Sigmoid colon (tissue), 4 donors: ENCODE data around the gene LYPD6B.

Experiments used
- CTCF ChIP-seq, 4 experiments: fragments of 450-650 bp in 3 of 4; fragments of 200-600 bp in 1 of 4; IDR thresholded peaks; one replicate each; pipeline ENCODE4 v1.5.1; 2016 to 2019; ENCODE audit warnings: antibody characterized with exemption in 4 of 4, mild to moderate bottlenecking in 3 of 4, moderate library complexity in 2 of 4
- EP300 ChIP-seq, 4 donors: sonication (generic); formaldehyde crosslinking; IDR thresholded peaks; one replicate each; pipeline ENCODE4 v1.6.1; 2017; ENCODE audit warnings: antibody characterized with exemption in 4 of 4
- POLR2A ChIP-seq, 2 donors: fragments of 450-650 bp; IDR thresholded peaks; one replicate each; pipeline ENCODE4 v1.6.1; 2016; ENCODE audit warnings: antibody characterized with exemption in 2 of 2, mild to moderate bottlenecking in 2 of 2, moderate library complexity in 2 of 2
- POLR2AphosphoS5 ChIP-seq, 4 donors: sonication (generic); formaldehyde crosslinking; IDR thresholded peaks; one replicate each; pipeline ENCODE4 v1.6.1; 2017; ENCODE audit warnings: antibody characterized with exemption in 4 of 4

- TF ChIP-seq CTCF (IDR thresholded peaks at IDR 0.05), result no peak
- TF ChIP-seq POLR2AphosphoS5 (IDR thresholded peaks at IDR 0.05), result no peak
- no peak for TF ChIP-seq POLR2A (IDR thresholded peaks at IDR 0.05)
- TF ChIP-seq EP300 (IDR thresholded peaks at IDR 0.05), result no peak
Observed at GRCh38 chr2:149143734-149144133, 105.2 kb downstream of the LYPD6B start.
